ENCODE data around the gene PSMC5. TPM values are rescaled to one million over a fixed set of nuclear protein-coding genes. Genes with fewer than 3 reads are reported as not detected.

PSMC5 gene
- total and polyA plus RNA-seq, 4 donors = 51.0 to 87.4 (median 72.2) TPM

- H3K27me3 ChIP-seq (ENCODE audit: control insufficient read depth in 4 of 4, insufficient read depth in 4 of 4, low read length in 3 of 4) = no peaks in the 10 kb centered on the region
- H3K4me3 ChIP-seq (ENCODE audit: low read depth in 1 of 3, low read length in 3 of 3) = no peak overlapping the region
- H3K36me3 ChIP-seq (ENCODE audit: control insufficient read depth in 4 of 4, insufficient read depth in 3 of 4, low read depth in 1 of 4, low read length in 3 of 4) = peaks cover 17 to 43% (median 36%) of the 10 kb centered on the region in 4 donors
- no peak overlapping the region for H3K9ac ChIP-seq (ENCODE audit: low read depth in 1 of 2, low read length in 2 of 2)
- WGBS = 98% methylated on average over 7 of the region's 7 CpGs
- DNase-seq (ENCODE audit: low spot score) = no peak
- H3K9me3 ChIP-seq (ENCODE audit: control insufficient read depth in 4 of 4, low read length in 3 of 4) = no peaks in the 10 kb centered on the region
- no peak for TF ChIP-seq HNF4A (conservative IDR thresholded peaks at IDR 0.05)
- TF ChIP-seq FOXA2 (IDR thresholded peaks at IDR 0.05) = no peak
- TF ChIP-seq REST (IDR thresholded peaks at IDR 0.05) = no peak
- no peak for TF ChIP-seq RAD21 (IDR thresholded peaks at IDR 0.05)
- TF ChIP-seq HNF4G (IDR thresholded peaks at IDR 0.05) = no peak
- TF ChIP-seq CTCF (IDR thresholded peaks at IDR 0.05; ENCODE audit: low read depth, low read length, missing input control) = no peak
- TF ChIP-seq ATF3 (IDR thresholded peaks at IDR 0.05) = no peak
- no peak for TF ChIP-seq ZBTB33 (IDR thresholded peaks at IDR 0.05)
- no peak for TF ChIP-seq JUND (IDR thresholded peaks at IDR 0.05)
- no peak for TF ChIP-seq SP1 (IDR thresholded peaks at IDR 0.05)
- no peak for TF ChIP-seq TAF1 (conservative IDR thresholded peaks at IDR 0.05)
- no peak for TF ChIP-seq EGR1 (IDR thresholded peaks at IDR 0.05; ENCODE audit: low read depth in 2 of 2)
- peaks cover 26 to 44% (median 40%) of the 10 kb centered on the region in 4 donors for H3K4me1 ChIP-seq (ENCODE audit: control insufficient read depth in 4 of 4, insufficient read depth in 4 of 4, low read length in 3 of 4)
- no peak overlapping the region for H3K27ac ChIP-seq (ENCODE audit: low read depth in 1 of 2, low read length in 2 of 2)
Observed at GRCh38 chr17:63836811-63837210, 9.6 kb downstream of the PSMC5 start.

GRCh38 chr17:63837480-63837879 is 10.2 kb downstream of the PSMC5 start:
- H3K27ac ChIP-seq (ENCODE audit: low read depth in 1 of 2, low read length in 2 of 2) = no peak overlapping the region
- 87% methylated on average over 12 of the region's 12 CpGs for WGBS
- no peak overlapping the region for H3K9ac ChIP-seq (ENCODE audit: low read depth in 1 of 2, low read length in 2 of 2)
- H3K4me1 ChIP-seq (ENCODE audit: control insufficient read depth in 4 of 4, insufficient read depth in 4 of 4, low read length in 3 of 4) = peaks cover 26 to 48% (median 40%) of the 10 kb centered on the region in 4 donors
- peaks cover 15 to 36% (median 30%) of the 10 kb centered on the region in 4 donors for H3K36me3 ChIP-seq (ENCODE audit: control insufficient read depth in 4 of 4, insufficient read depth in 3 of 4, low read depth in 1 of 4, low read length in 3 of 4)
- no peak for DNase-seq (ENCODE audit: low spot score)
- no peaks in the 10 kb centered on the region for H3K9me3 ChIP-seq (ENCODE audit: control insufficient read depth in 4 of 4, low read length in 3 of 4)
- no peak for TF ChIP-seq RXRA (IDR thresholded peaks at IDR 0.05)
- TF ChIP-seq REST (IDR thresholded peaks at IDR 0.05) = no peak
- TF ChIP-seq ZBTB33 (IDR thresholded peaks at IDR 0.05) = no peak
- no peak for TF ChIP-seq JUND (IDR thresholded peaks at IDR 0.05)
- TF ChIP-seq EGR1 (IDR thresholded peaks at IDR 0.05; ENCODE audit: low read depth in 2 of 2) = no peak
- TF ChIP-seq HNF4A (conservative IDR thresholded peaks at IDR 0.05) = no peak
- no peak for TF ChIP-seq TAF1 (conservative IDR thresholded peaks at IDR 0.05)
- no peak for TF ChIP-seq FOXA2 (IDR thresholded peaks at IDR 0.05)
- H3K27me3 ChIP-seq (ENCODE audit: control insufficient read depth in 4 of 4, insufficient read depth in 4 of 4, low read length in 3 of 4) = no peaks in the 10 kb centered on the region
- no peak overlapping the region for H3K4me3 ChIP-seq (ENCODE audit: low read depth in 1 of 3, low read length in 3 of 3)
